ENCODE results near the gene PNPLA4.

Gene PNPLA4, protein sequence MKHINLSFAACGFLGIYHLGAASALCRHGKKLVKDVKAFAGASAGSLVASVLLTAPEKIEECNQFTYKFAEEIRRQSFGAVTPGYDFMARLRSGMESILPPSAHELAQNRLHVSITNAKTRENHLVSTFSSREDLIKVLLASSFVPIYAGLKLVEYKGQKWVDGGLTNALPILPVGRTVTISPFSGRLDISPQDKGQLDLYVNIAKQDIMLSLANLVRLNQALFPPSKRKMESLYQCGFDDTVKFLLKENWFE

DNA sequence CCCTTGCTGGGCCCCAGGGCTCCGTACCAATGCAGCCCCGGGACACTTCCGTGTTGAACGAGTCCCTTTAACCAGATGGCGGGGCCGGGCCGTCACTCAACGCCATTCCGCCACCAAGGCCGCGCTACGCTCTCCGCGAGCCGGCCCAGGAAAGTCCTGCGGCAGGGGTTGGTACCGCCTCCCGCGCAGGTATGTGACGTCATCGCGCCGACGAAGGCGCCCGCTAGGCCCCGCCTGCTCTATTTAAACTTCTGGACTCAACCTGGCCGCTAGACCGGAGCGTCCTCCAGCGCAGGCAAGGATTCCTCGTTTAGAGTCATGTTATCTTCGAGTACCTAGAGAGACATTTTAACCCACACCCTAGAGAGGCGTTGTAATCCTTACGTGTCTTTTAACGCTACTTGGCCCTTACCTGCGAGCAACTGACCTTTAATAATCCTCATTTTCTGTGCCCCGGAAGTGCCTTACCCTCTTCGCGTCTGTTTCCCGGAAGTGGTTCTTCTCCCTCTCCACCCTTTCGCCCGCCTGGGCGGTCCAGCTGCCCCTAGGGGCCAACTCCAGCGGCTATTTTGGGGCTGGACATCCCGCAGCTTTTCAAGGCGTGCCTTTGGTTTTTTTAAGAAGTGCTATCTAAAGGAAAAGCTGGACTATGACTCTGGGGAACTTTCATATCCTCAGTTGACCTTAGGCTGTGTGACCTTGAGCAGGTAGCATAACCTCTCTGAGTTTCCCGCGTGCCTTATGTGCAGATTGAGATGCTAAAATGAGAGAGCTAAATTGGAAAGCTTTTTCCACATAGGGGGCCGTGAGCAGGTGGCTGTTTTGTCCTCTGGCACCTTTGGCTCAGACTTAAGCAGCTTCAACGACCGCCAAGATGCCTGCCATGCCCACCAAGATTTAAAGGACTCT, at the start of gene PNPLA4:
Gene PNPLA4 (minus strand): TSS at position 155 of the 909 bp plus-strand sequence. CDS start 1,294 bp downstream, outside the sequence.
- DNase-seq = peak; percentile 70 to 76

DNA sequence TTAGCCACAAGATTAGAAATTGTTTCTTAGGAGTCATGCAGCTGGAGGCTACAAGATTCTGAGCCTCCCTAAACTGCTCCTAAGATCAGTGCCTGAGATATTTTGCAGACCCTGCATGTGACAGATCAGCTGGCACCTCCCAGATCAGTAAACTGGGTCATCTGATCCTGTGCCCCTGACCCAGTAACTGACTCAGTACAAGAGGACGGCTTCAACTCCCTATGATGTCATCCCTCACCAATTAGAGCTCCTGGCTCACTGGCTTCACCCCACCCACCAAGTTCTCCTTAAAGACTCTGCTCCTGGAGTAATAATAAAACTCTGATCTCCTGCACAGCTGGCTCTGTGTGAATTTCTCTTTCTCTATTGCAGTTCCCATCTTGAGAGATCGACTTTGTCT, 45.4 kb upstream of the PNPLA4 start:
- DNase-seq = no peak

DNA sequence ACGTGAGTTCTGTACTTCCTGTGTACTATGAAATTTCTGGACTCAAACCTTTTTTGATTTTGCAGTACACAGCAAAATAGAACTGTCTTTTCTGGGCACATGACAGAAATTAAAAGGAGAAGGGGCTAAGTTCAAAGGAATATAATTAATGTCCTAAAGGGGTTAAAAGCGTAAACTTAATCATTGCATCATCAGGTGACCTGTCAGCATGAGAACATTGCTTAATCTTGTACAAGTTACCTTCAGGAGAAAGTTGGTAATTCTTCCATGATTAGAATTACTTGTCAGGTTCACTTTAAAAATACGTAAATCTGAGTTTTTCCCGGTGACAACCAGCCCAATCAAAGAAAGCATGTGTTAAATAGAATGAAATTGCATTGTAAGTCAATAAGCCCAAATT, 43.2 kb upstream of the PNPLA4 start:
- DNase-seq = no peak

DNA sequence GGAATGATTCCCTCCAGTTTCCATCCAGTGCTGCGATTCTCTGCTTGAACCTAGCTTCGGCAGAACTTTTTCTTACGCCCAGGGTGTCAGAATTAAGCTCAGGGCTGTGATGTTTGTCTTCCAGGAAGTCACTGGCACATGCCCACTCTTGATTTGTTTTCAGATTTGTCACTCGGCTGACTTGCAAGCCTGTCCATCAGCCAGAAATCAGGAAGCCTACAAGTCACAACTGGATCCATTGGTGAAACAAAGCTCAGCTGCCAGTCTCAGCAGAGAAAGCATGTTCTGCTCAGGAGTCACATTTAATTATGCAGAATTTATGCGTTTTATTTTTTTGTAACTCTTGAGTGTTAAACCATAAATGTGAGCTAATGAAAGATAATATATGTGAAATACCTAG, 38.2 kb upstream of the PNPLA4 start:
- DNase-seq = no peak

DNA sequence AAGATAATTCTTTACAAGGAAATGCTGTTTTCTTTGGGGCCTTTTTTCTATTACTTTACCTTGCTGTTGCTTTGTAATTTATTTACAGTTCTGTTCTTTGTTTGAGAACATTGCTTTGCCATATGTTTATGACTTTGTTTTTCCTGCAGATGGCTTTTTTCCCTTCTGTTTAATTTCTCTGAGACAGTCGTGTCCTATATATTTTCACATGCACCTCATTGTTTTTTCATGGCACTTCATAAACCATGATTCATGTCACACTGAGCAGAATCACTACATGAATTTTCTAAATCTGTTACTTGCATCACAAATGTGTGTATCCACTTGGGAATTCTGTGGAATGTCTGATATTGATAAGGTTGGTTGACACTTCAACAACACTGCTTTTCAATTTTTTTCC, 33.0 kb upstream of the PNPLA4 start:
- no peak for DNase-seq

DNA sequence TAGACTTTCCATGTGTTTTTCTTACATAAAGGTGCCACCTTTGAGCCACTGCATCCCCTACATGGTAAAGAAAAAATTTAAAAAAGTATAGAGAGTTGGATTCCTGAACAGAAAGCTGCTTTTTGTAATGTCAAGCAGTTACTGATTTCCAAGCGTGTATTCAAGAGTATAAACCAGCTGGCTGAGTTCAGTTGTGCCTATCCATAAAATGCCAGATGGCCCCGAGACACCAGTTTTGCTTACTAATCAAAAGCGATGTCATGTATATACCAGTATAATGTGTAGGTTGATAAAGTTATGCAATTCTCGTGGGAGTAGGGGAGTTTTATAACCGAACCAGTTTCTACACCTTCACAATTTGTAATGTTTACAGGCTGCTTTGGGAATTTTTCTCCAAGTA, 26.2 kb upstream of the PNPLA4 start:
- no peak for DNase-seq

DNA sequence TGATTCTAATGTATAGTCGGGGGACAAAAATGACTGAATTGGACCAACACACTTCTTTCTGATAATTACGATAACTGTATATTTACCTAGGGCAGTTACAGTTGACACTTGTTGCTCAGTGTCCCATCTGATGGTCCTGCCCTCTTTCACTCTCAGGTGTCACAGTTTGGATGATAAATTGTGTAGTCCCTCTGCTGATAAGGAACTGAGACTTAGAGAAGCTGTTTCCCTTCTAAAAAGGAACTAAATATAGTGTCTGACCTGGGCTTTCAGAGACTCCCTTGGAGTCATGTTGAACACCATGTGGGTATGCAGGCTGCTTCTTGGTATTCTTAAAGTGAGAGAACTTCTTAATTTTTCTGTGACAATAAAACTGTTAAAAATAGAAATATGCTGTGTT, 23.7 kb upstream of the PNPLA4 start:
- DNase-seq = no peak

DNA sequence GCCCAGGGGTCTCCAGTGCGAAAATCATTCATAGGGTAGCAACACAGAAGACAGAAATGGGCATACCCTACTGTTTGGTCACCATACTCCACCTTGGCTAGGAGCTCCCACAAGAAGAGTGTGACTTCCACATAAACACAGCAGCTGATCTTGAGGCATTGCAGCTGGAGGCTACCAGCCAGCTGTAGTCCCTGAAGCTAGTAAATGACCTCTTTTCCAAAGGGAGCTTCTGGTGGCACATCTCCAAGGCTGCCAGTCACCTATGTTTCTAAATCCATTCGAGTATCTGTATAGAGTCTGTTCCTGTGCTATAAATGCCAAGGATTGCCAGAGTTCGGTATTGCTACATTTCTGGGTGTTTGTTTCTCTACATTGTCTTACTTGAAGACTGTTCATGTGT, 21.3 kb upstream of the PNPLA4 start:
- DNase-seq = no peak

DNA sequence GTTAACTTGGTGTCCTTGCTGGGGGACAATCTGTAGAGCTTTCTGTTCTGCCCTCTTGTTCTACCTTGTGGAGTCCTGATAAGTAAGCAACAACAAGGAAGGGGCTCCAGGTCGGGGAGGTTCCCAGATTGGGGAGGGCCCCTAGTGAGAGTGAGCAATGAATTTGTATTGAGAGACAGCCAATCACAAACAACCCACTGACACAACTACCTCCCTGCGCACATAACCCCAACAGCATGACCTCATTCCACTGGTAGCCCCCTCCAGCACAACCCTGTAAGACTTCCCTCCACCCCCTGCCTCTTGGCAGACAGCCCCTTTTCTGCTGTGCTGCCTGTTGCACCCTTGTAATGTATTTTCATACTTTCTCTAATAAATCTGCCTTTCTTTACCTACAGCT, 19.7 kb upstream of the PNPLA4 start:
- no peak for DNase-seq

DNA sequence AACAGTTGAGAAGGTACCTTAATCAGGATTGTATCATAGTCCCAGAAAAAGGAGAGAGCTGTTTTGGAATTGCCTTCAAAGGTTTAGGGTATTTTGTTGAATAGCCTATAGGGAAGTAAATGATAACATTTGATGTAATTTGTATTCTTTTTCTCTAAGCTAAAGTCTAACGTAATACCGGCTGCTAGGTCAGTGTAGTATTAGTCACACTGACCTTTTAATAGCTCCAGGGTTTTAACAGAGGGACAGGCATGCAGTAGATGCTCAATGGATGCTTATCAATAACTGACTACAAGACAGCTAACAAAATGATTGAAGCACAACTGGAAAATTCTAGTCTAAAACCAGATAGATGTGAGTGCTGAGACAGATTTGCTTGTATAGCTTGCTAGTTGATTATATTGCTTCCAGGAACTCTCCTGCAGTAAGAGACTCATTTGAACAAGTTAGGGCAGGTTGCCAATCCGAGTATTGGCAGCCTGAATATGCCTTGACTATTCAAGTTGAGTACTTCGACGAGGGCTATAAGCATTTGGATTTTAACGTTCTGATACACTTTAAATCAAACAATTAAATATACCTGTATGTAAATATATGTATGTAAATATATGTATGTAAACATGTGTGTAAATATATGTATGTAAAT, 16.5 kb upstream of the PNPLA4 start:
- no peak for DNase-seq

DNA sequence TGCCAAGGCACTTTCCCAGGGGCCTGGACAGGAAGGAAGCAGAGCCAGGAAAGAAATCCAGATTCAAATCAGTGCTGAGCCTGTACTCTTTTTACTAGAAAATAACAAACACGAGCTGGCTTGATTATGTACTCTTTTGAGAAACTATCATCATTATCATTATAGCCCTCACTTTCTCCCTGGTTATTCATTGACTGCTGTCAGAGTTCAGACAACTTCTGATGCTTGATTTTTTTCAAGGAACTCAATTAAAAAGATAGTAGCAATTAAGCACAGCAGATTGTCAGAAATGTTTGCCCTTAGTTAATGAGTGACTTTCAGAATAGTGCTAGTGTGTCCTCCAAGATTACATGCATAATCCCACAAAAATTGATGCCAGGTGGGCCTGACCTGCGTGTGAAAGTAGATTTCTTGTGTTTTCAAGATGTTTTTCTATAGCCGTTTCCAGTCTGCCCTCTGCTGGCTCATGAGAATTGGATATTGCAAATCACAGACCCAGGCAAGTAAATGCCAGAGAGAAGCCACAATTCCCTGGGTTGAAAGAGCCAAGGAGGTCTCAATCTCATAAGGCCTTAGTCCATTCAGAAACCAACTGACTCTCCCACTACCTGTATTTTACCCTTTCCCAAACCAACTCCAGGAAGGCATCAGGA, 14.3 kb upstream of the PNPLA4 start:
- DNase-seq = no peak

DNA sequence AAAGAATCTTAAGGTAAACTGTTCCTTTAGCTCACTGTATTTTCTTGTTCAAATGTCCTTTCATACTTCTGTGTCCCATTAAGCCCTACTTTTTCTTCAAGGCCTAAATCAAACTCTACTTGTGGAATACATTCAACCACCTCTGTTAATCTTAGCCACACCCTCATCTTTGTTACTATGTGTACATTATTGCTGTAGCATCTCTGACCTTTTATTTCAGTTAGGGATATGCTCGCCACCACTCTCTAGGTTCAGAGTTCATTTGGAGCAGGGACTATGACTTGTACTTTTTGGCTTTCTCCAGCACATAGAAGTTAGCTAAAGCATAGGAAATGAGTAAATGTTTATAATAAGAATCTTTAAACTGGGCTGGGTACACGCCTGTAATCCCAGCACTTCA, 6.8 kb upstream of the PNPLA4 start:
- no peak for DNase-seq

DNA sequence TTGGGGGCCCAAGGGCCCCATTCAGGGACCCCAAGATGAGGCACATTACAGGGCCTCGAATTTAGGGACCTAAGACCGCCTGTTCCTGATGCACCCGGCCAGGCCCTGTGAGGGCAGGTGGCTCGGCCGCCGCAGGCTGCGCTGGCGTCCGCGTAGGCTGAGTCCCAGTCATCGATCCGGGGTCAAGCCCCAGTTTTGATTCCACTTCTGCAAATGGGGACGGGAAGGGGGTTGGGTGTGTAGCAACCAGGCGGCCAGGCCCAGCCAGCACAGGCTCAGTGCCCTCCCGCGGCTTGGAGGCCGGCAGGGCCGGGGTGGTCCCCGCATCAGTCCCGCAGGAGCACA, 327 bp downstream of the PNPLA4 start:
- no peak for DNase-seq

DNA sequence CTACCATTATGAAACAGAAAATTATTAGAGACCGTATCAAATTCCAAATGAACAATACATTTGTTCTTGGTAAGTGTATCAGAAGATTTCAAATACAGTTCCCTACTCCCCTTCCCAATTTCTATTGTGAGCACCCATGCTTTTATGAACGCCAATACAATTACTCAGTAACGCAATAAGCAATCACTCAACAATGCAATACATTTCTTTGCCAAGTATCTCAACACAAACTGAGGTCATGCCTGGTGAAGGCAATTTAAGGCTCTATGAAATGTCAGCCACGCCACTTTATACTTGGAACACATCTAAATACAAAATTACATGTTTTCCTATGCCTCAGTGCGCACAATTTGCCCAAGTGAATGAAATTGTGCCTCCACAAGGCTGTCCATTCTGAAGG, 712 bp downstream of the PNPLA4 start:
- DNase-seq = no peak

DNA sequence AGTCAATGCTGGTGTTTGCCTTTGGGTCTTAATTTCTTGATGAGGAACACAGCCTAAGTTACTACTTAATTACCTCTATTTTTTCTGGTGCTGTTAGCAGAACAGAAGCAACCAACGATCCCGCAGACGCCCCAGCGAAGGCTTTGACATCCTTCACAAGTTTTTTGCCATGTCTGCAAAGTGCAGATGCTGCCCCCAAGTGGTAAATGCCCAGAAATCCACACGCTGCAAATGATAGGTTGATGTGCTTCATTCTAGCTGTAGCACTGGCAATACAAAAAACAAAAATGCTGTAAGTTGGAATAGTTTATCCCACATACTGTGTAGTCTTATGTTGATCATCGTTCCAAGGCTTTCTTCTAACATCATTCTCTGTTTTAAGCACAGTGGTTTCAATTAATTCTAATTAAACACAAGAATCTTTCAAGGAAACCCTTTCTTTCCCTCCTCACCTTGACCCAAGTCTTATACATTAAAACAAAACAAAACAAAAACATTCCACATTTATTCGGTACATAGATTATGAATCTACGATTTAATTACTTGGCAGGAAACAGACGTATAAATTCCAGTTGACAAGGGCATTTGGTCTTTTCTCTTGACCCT, 1.2 kb downstream of the PNPLA4 start:
- DNase-seq = peak; percentile 34 to 36

DNA sequence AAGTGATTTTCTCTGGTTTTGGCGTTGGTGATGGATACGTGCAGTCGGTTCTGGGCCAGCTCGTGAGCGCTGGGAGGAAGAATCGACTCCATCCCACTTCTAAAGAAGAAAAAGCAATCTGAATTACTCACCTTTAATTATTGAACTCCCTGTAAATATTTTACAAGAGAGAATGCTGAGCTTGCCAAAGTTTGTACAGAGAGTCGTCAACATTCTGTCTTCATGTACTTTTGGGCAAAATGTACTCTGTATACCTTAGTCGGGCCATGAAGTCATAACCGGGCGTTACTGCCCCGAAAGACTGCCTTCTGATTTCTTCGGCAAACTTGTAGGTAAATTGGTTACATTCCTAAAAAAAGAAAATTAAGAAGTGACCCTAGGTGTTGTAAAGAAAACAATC, 5.5 kb downstream of the PNPLA4 start:
- DNase-seq = no peak

DNA sequence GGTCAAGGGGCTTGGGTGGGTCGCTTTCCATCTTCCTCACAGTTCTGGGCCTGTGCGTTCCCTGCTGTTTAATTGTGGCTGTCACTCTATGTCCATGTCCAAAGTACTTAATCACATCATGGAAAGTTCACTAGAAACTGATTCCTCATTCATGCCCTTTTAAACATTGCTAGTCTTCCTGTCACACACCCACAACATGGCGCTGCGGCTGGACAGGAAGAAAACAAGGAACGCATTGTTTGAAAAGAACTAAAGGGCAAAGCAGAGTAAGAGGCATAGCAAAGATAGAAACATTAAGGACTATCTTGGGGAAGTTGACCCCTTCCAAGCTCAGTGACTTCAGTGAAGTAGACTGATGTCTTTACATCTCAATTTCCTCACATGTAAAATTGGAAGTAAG, 18.4 kb downstream of the PNPLA4 start:
- no peak for DNase-seq

DNA sequence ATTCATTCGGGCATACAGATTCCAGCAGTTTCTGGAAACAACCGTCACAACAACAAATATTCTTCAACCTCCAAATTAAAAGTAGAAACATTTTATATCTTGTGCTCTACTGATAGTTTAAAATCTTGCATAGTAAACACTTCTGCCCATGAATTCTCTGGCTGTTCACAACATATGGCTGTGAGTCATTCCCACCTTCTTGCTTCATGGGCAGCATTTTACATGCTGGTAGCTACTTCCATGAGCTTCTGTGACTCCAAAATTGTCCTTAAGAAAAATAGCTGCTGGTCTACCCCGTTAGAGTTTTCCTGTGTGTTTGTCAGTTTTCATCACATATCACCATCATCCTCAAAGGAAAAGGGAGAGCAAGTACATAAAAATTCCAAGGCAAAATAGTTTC, 22.7 kb downstream of the PNPLA4 start:
- no peak for DNase-seq

DNA sequence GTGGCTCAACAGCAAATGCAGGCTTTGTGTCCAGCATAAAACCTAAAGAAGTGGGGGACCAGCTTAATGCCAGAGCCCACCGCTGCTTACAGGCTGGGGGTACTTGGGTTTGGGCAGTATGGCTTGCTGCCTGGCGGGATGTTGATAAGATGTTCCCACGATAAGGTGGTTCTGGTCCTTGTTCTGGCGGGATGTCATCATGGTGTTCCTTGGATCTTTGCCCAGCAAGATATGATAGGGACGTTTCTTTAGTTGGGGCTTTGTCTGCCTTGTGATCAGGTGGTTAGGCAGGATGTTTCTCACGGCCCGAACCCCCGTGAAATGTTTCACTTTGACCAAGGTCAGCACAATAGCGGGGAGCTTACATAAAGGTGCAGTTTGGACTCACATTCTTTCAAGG, 35.3 kb downstream of the PNPLA4 start:
- no peak for DNase-seq

DNA sequence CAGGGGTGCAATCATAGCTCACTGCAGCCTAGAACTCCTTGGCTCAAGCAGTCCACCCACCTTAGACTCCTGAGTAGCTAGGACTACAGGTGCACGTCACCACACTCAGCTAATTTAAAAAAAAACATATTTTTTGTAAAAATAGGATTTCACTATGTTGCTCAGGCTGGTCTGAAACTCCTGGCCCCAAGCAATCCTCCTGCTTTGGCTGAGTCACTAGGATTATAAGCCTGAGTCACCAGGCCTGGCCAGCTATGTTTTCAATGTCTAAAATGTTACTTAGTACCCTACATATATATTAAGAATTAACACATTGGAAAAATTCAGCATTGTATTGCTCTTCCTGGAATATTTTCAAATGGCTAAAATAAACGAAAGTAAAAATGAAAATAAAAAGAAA, 37.5 kb downstream of the PNPLA4 start:
- no peak for DNase-seq

DNA sequence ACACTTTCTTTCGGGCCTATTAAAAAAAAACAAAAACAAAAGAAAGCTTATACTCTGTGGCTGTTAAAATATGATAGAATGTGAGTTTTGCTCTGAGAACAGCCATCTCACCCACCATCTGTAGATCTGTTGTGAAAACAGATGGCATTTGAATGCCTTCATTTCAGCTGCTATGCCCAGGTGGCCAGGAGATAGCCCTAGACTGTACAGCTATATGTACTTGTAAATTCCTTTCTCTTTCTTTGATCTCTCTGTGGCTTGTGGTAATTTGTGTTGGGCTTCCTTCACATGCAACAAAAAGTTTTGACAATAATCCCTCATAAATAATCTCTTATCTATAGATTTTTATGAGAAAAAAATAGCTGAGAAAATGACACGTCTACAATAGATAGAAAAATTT, 38.1 kb downstream of the PNPLA4 start:
- no peak for DNase-seq

DNA sequence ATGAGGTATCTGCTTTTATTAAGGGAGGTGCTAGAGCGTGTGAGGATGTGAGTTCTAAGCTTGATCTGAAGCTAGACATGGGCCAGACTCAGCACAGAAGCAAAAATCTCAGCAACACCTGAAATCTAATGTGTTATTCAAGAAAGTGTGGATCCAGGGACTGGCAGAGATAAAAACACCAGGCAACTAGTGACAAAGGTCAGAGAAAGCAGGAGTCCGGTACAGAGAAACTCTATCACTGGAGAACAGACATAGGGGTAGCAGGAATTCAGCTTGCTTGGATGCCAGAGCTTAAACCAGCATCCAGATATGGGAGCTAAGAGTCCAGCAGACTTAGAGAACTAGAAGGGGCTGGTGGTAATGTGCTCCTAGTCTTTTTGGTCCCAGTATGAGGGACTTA, 50.3 kb downstream of the PNPLA4 start:
- DNase-seq = no peak

DNA sequence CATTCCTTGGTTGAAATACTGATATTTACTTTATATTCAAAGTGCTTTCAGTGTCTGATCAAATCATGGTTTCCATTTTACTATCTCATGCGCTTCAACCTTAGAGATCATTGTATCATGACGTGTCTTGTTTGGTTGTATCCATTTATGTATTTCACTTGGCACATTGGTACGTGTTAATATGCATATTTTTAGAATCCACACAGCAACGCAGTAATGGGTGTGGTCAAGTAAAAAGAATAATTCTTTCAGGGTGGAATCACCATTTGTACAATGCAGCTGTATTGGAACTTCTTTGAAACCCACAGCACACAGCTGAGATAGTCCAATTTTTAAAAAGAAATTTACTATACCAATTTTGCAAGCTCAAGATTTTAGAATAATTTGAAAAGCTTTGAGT, 55.2 kb downstream of the PNPLA4 start:
- DNase-seq = no peak

Data from activated CD4-positive, alpha-beta T cell treated with anti-CD3 and anti-CD28 coated beads, Interleukin-2, amount 50 U/mL, for 4 hours (primary cell).